GM12875 (cell line): ENCODE data around the gene ABCA7.

ENCODE experiments used
- H3K4me3 ChIP-seq: one replicate; pipeline ENCODE4 v1.5.1; 2011; ENCODE audit warnings: low read depth, low read length, control low read depth
- CTCF ChIP-seq: IDR thresholded peaks from 2 replicates; pipeline ENCODE4 v1.5.1; 2011; ENCODE audit warnings: low read depth, mild to moderate bottlenecking, control low read depth, inconsistent platforms, low read length, moderate library complexity, borderline replicate concordance; ENCODE audit not compliant: insufficient read depth

The ABCA7 gene

DNA sequence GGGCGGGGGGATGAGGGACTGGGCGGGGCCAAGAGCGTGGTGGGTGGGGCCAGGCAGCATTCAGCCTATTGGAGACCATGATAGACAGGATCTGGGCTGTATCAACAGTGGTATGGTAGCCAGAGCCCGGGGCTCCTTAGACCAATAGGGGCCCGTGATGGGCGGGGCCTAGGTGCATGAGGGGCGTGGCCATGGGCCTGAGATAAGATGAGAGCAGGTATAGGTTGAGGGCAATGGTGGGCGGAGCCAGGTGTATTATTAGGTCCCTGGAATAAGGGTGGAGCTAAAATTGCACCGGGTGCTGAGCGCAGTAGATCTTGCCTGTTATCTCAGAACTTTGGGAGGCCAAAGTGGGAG is 5.3 kb downstream of the ABCA7 start:
- TF ChIP-seq CTCF, result no peak
- H3K4me3 ChIP-seq, result no peak overlapping the region

- TF ChIP-seq CTCF, result no peak
- no peak overlapping the region for H3K4me3 ChIP-seq
Observed at GRCh38 chr19:1046117-1046626, 6.3 kb downstream of the ABCA7 start.

- TF ChIP-seq CTCF, result no peak
- H3K4me3 ChIP-seq, result no peak overlapping the region
Observed at GRCh38 chr19:1046836-1047695, 7.2 kb downstream of the ABCA7 start.

- no peak overlapping the region for H3K4me3 ChIP-seq
- TF ChIP-seq CTCF, result no peak
Observed at GRCh38 chr19:1047696-1048147, 7.8 kb downstream of the ABCA7 start.

- H3K4me3 ChIP-seq, result no peak overlapping the region
- no peak for TF ChIP-seq CTCF
Observed at GRCh38 chr19:1049106-1049505, 9.2 kb downstream of the ABCA7 start.

GRCh38 chr19:1049800-1050199 is 9.9 kb downstream of the ABCA7 start:
- no peak overlapping the region for H3K4me3 ChIP-seq
- TF ChIP-seq CTCF, result no peak
